Inflammatory macrophage treated with lipopolysaccharide for 1 hour (primary cell): ENCODE data around the gene STK39.

Source experiments
- DNase-seq, 2 donors: peaks; one replicate each; pipeline ENCODE4 v3.0.0-alpha.2; 2020 to 2022

The STK39 gene

GRCh38 chr2:168241746-168242145 is 5.6 kb downstream of the STK39 start:
- DNase-seq: no peak

GRCh38 chr2:168241208-168241607 is 6.2 kb downstream of the STK39 start:
- DNase-seq: no peak

- DNase-seq: no peak
These were observed 8.1 kb downstream of the STK39 start for GRCh38 chr2:168239281-168239680.

- no peak for DNase-seq
These were observed 9.7 kb downstream of the STK39 start for GRCh38 chr2:168237741-168238140.

- DNase-seq: no peak
These were observed 12.8 kb downstream of the STK39 start for GRCh38 chr2:168234407-168235085.

GRCh38 chr2:168233726-168234406 is 13.5 kb downstream of the STK39 start:
- no peak for DNase-seq

- DNase-seq: no peak
These were observed 14.2 kb downstream of the STK39 start for GRCh38 chr2:168233166-168233565.

GRCh38 chr2:168231609-168232241 is 15.7 kb downstream of the STK39 start:
- DNase-seq: no peak

- DNase-seq: no peak
These were observed 17.0 kb downstream of the STK39 start for GRCh38 chr2:168230389-168230788.

GRCh38 chr2:168224346-168224745 is 23.0 kb downstream of the STK39 start:
- no peak for DNase-seq

GRCh38 chr2:168222088-168222487 is 25.3 kb downstream of the STK39 start:
- DNase-seq: no peak

- DNase-seq: no peak
These were observed 26.2 kb downstream of the STK39 start for GRCh38 chr2:168220965-168221819.

GRCh38 chr2:168217920-168218319 is 29.5 kb downstream of the STK39 start:
- no peak for DNase-seq

GRCh38 chr2:168216351-168217005 is 30.9 kb downstream of the STK39 start:
- DNase-seq: no peak

GRCh38 chr2:168215813-168216212 is 31.6 kb downstream of the STK39 start:
- no peak for DNase-seq

- DNase-seq: no peak
These were observed 34.5 kb downstream of the STK39 start for GRCh38 chr2:168212866-168213265.

- no peak for DNase-seq
These were observed 35.2 kb downstream of the STK39 start for GRCh38 chr2:168212167-168212566.

- no peak for DNase-seq
These were observed 35.7 kb downstream of the STK39 start for GRCh38 chr2:168211664-168212163.

GRCh38 chr2:168210895-168211570 is 36.4 kb downstream of the STK39 start:
- DNase-seq: peak; percentile 81 to 83

- DNase-seq: no peak
These were observed 37.0 kb downstream of the STK39 start for GRCh38 chr2:168210216-168210894.

GRCh38 chr2:168208652-168209051 is 38.7 kb downstream of the STK39 start:
- peak in 1 of 2 donors; percentile 24 for DNase-seq
